Neural crest cell (in vitro differentiated cells): ENCODE results near the gene PRICKLE2. TPM values are rescaled to one million over a fixed set of nuclear protein-coding genes. Genes with fewer than 3 reads are reported as not detected.

Source experiments
- DNase-seq: peaks from one replicate; pipeline ENCODE4 v3.0.0; 2021; ENCODE audit warnings: low read depth, mixed read lengths, low spot score
- H3K27ac Mint-ChIP-seq: one replicate; pipeline ENCODE4 v1.8.0; 2021; ENCODE audit warnings: mild to moderate bottlenecking, mixed read lengths; ENCODE audit not compliant: unreplicated experiment
- H3K27me3 Mint-ChIP-seq: 2 replicates; pipeline ENCODE4 v1.8.0; 2021; ENCODE audit warnings: low read depth, mild to moderate bottlenecking, mixed read lengths
- H3K36me3 Mint-ChIP-seq: 2 replicates; pipeline ENCODE4 v1.8.0; 2021; ENCODE audit warnings: low read depth, mild to moderate bottlenecking, mixed read lengths
- H3K4me1 Mint-ChIP-seq: 2 replicates; pipeline ENCODE4 v1.8.0; 2021; ENCODE audit warnings: mixed read lengths
- H3K4me3 Mint-ChIP-seq: one replicate; pipeline ENCODE4 v1.8.0; 2021; ENCODE audit warnings: mild to moderate bottlenecking, mixed read lengths
- H3K9me3 Mint-ChIP-seq: 2 replicates; pipeline ENCODE4 v1.8.0; 2021; ENCODE audit warnings: mixed read lengths
- total RNA-seq: library from RNA; stranded (reverse); gene quantifications from 2 replicates; pipeline ENCODE4 v1.2.1, GENCODE V29; 2021
- TF ChIP-seq, protein P1 (sequence below): fragments of 200-600 bp; sonication (generic); conservative IDR thresholded peaks from 2 replicates; pipeline ENCODE4 v1.5.0; 2021; ENCODE audit warnings: antibody characterized with exemption, mild to moderate bottlenecking

The PRICKLE2 gene
- total RNA-seq, 1 donor from 2014 or later = 11.8 TPM

DNA sequence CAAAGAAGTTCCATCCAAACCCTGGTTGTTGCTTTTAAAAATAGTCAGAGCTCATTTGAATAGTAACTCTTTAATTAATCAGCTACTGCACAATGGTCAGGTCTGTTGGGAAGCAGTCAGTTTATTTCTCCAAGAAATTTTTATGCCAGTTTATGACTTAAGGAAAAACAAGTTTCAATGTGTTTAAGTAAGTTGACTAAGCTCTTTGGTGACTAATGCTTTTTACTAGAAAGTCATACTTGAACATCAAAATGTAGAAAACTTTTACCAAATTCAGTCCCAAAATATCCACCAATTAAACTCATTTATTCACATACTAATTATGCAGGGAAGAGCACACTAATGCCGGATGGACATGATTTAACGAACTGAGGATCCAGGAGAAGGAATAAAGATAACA is 22.1 kb downstream of the PRICKLE2 start:
- peak overlapping the region; percentile 10 for H3K27ac Mint-ChIP-seq

DNA sequence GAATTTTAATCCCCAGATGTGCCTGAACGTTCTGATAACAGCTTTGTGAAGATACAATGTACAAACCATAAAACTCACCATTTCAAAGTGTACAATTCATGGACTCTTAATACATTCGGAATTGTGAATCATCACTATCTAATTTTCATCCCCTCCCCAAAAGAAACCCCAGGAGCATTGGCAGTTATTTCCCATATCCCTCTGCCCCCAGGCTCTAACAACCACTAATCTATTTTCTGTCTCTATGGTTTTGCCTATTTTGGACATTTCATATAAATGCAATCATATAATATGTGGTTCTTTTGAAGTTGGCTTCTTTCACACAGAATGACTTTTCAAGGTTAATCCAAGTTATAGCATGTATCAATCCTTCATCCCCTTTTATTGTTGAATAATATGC is 25.3 kb downstream of the PRICKLE2 start:
- no peak overlapping the region for H3K27ac Mint-ChIP-seq
- H3K36me3 Mint-ChIP-seq = peaks cover 14% of the 10 kb centered on the region
- peaks cover 13% of the 10 kb centered on the region for H3K4me1 Mint-ChIP-seq
- TF ChIP-seq, protein P1, sequence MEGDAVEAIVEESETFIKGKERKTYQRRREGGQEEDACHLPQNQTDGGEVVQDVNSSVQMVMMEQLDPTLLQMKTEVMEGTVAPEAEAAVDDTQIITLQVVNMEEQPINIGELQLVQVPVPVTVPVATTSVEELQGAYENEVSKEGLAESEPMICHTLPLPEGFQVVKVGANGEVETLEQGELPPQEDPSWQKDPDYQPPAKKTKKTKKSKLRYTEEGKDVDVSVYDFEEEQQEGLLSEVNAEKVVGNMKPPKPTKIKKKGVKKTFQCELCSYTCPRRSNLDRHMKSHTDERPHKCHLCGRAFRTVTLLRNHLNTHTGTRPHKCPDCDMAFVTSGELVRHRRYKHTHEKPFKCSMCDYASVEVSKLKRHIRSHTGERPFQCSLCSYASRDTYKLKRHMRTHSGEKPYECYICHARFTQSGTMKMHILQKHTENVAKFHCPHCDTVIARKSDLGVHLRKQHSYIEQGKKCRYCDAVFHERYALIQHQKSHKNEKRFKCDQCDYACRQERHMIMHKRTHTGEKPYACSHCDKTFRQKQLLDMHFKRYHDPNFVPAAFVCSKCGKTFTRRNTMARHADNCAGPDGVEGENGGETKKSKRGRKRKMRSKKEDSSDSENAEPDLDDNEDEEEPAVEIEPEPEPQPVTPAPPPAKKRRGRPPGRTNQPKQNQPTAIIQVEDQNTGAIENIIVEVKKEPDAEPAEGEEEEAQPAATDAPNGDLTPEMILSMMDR = no peak
- H3K27me3 Mint-ChIP-seq = no peaks in the 10 kb centered on the region
- H3K9me3 Mint-ChIP-seq = peaks cover 9% of the 10 kb centered on the region
- H3K4me3 Mint-ChIP-seq = no peak overlapping the region
- no peak for DNase-seq

More for the DNA sequence above, 22.1 kb downstream of the PRICKLE2 start:
- Mint-ChIP-seq H3K4me1 (peaks cover 13% of the 10 kb centered on the region), H3K36me3 (peaks cover 8% of the 10 kb centered on the region), H3K27me3 (no peaks in the 10 kb centered on the region), H3K4me3 (no peak overlapping the region), H3K9me3 (peaks cover 5% of the 10 kb centered on the region)
- DNase-seq = no peak
- TF ChIP-seq, protein P1 = no peak

DNA sequence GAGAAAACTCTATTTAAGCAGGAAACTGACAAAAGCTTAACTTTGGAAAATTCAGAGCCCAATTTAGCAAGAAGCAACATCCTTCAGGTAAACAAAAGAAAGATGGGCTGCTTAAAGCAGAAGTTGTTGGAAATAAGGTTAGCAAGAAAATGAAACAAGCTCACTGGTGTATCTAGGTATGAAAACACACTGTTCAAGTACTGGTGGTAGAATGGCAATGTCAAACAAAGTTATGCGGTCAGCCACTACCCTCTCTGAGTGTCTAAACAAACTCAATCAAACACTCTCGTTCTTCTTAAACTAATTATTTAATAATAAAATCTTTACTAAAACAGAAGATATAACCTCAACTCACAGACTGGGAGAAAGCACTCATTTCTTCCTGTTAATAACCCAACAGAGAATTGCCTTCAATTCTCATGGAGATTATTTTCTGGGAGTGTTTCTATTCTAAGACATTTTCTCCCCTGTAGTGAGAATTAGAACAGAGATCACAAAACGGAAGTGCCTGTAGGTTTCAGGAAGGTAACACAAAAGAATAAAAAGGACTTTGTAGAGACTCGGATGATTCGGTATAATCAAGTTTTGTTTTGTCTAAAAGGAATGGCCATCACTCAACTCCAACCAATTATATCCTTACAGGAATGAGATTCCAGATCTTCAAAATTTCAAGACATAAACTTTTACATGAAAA is 28.9 kb downstream of the PRICKLE2 start:
- peaks cover 11% of the 10 kb centered on the region for H3K9me3 Mint-ChIP-seq
- H3K36me3 Mint-ChIP-seq = peaks cover 24% of the 10 kb centered on the region
- H3K27me3 Mint-ChIP-seq = no peaks in the 10 kb centered on the region
- H3K27ac Mint-ChIP-seq = no peak overlapping the region
- no peak for DNase-seq
- TF ChIP-seq, protein P1 = no peak
- no peaks in the 10 kb centered on the region for H3K4me1 Mint-ChIP-seq
- H3K4me3 Mint-ChIP-seq = no peak overlapping the region

DNA sequence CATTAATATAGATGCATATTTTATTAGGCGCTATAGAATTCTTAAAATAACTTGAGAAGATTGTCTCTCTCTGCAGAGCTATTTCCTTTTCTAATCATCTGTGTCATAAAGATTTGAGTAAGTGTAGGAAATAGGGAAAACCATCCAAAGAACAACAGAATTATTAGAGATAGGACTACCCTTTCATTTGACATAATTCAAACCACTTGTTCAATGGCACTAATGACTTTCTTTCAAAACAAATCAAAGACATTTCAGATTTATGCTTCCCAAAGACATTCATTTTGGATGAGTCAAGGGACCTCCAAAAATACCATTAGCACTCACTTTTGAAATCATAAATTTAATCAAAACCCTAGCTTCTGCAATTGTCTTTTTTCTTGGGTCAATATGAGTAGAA is 29.5 kb downstream of the PRICKLE2 start:
- Mint-ChIP-seq H3K9me3 (peaks cover 9% of the 10 kb centered on the region), H3K36me3 (peaks cover 27% of the 10 kb centered on the region), H3K4me1 (no peaks in the 10 kb centered on the region), H3K4me3 (no peak overlapping the region), H3K27ac (no peak overlapping the region), H3K27me3 (no peaks in the 10 kb centered on the region)
- no peak for DNase-seq
- TF ChIP-seq, protein P1 = no peak

DNA sequence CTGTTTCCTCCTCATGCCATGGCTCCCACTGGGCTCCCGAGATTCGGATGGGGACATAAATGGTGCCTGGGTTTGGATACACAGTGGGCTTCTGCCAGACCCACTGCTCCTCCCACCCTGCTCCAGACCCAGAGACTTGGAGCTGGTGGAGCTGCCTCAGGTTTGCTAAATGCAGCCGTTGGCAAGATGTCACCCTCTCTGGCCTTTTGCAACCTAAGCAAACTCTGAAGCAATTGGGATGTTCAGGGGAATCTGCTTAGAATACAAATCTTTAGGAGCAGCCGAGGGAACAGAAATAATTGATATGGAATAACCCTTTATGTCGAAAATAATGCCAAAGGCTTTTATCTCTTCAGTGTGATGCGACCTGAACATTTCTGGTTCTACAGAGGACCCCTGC is 33.4 kb downstream of the PRICKLE2 start:
- Mint-ChIP-seq H3K36me3 (peaks cover 13% of the 10 kb centered on the region), H3K27ac (no peak overlapping the region), H3K4me3 (no peak overlapping the region), H3K4me1 (peaks cover 34% of the 10 kb centered on the region), H3K27me3 (no peaks in the 10 kb centered on the region), H3K9me3 (peaks cover 4% of the 10 kb centered on the region)
- no peak for DNase-seq
- TF ChIP-seq, protein P1 = no peak
